Stomach (tissue), 9 donors: Measurements from ENCODE around the gene POR. TPM values are rescaled to one million over a fixed set of nuclear protein-coding genes. Genes with fewer than 3 reads are reported as not detected.
A peak's percentile ranks its signal among the peaks of the same experiment; 100 is the strongest.
"Not testable (repeated sequence)": the region's sequence is repeated elsewhere in the genome, so short reads cannot be mapped to it uniquely, and the experiment has no call there.

Experiments
- DNase-seq, 2 donors: peaks; one replicate each; pipeline versions ENCODE4 v3.0.0 to v3.0.0-alpha.2; 2013 to 2019
- H3K27ac ChIP-seq, 5 donors: fragments of 200-600 bp in 4 of 5; sonication (generic) in 4 of 5; one replicate each; pipeline ENCODE4 v1.5.1; 2013 to 2019; ENCODE audit warnings: mild to moderate bottlenecking in 1 of 5, moderate library complexity in 1 of 5
- H3K27me3 ChIP-seq, 3 donors: fragments of 200-600 bp; sonication (generic); one replicate each; pipeline ENCODE4 v1.5.1; 2017 to 2019; ENCODE audit warnings: mixed run types in 1 of 3
- H3K36me3 ChIP-seq, 4 donors: fragments of 200-600 bp; sonication (generic); 1 replicate in 3 of 4; 2 replicates in 1 of 4; pipeline ENCODE4 v1.5.1; 2016 to 2019
- H3K4me1 ChIP-seq, 4 donors: fragments of 200-600 bp; sonication (generic); one replicate each; pipeline ENCODE4 v1.5.1; 2016 to 2019
- H3K4me3 ChIP-seq, 4 donors: fragments of 200-600 bp; sonication (generic) in 3 of 4; one replicate each; pipeline ENCODE4 v1.5.1; 2016 to 2019; ENCODE audit warnings: mild to moderate bottlenecking in 1 of 4
- H3K9me3 ChIP-seq, 4 donors: fragments of 200-600 bp; sonication (generic); one replicate each; pipeline ENCODE4 v1.5.1; 2016 to 2019
- EP300 ChIP-seq: sonication (generic); formaldehyde crosslinking; IDR thresholded peaks from one replicate; pipeline ENCODE4 v1.6.1; 2017; ENCODE audit warnings: antibody characterized with exemption
- POLR2A ChIP-seq, 4 donors: fragments of 450-650 bp; IDR thresholded peaks; one replicate each; pipeline ENCODE4 v1.6.1; 2016; ENCODE audit warnings: antibody characterized with exemption in 4 of 4, control low read depth in 2 of 4, mild to moderate bottlenecking in 1 of 4, moderate library complexity in 1 of 4
- POLR2AphosphoS5 ChIP-seq, 3 donors: sonication (generic); formaldehyde crosslinking; IDR thresholded peaks; one replicate each; pipeline ENCODE4 v1.6.1; 2016; ENCODE audit warnings: antibody characterized with exemption in 3 of 3
- WGBS, 5 donors: extraction: QIAGEN DNeasy Blood & Tissue Kit in 3 of 5; methylation state at CpG; one replicate each; pipeline versions ENCODE4 v1.1.5 to v1.1.7; 2013 to 2018; 5-methylcytosine and 5-hydroxymethylcytosine counted together
- intact Hi-C: fragments of 100-400 bp; cut with DNase I; formaldehyde crosslinking; loops from one replicate; pipeline ENCODE4 v1.15.1; 2023; ENCODE audit warnings: low total_unique reads
- polyA plus RNA-seq, 3 donors: library from polyadenylated mRNA; stranded (reverse); fragments of 200-250 nt; gene quantifications; one replicate each; pipeline ENCODE4 v1.2.3, GENCODE V29; 2013
- total RNA-seq, 5 donors: library from RNA; depleted of rRNA; stranded (reverse); fragments of >200 nt; gene quantifications; one replicate each; pipeline versions ENCODE4 v1.1.0 to v1.2.3, GENCODE V29; 2014 to 2016
- TF ChIP-seq, protein P1 (sequence below), 7 experiments: fragments of 450-650 bp in 4 of 7; fragments of 200-600 bp in 3 of 7; sonication (generic) in 3 of 7; IDR thresholded peaks; one replicate each; pipeline ENCODE4 v1.5.1; 2016 to 2019; ENCODE audit warnings: antibody characterized with exemption in 7 of 7, control low read depth in 2 of 7, mild to moderate bottlenecking in 1 of 7
- donor health status: healthy with polysubstance abuse.
- donor health status: Bipolar disorder and iron deficiency.
- donor health status: healthy.

The POR gene
- total and polyA plus RNA-seq, 8 donors = 30.4 to 304 (median 67.3) TPM

GRCh38 chr7:76008156-76008687 is 93.3 kb downstream of the POR start:
- WGBS, 5 donors = 65 to 81% (median 73%) methylated on average over 8 of the region's 8 CpGs
- intact Hi-C loops = no loop called here
- Histone ChIP-seq H3K36me3 (peaks cover 16 to 47% (median 35%) of the 10 kb centered on the region in 4 donors), H3K4me3 (no peak overlapping the region), H3K27me3 (no peaks in the 10 kb centered on the region), H3K4me1 (peaks cover 9 to 40% (median 18%) of the 10 kb centered on the region in 4 donors), H3K9me3 (no peaks in the 10 kb centered on the region), H3K27ac (peak overlapping the region in 2 of 5 donors; percentile 25 to 66)
- DNase-seq = no peak
- TF ChIP-seq EP300 = no peak
- TF ChIP-seq POLR2A (IDR thresholded peaks at IDR 0.05) = no peak
- TF ChIP-seq, protein P1, sequence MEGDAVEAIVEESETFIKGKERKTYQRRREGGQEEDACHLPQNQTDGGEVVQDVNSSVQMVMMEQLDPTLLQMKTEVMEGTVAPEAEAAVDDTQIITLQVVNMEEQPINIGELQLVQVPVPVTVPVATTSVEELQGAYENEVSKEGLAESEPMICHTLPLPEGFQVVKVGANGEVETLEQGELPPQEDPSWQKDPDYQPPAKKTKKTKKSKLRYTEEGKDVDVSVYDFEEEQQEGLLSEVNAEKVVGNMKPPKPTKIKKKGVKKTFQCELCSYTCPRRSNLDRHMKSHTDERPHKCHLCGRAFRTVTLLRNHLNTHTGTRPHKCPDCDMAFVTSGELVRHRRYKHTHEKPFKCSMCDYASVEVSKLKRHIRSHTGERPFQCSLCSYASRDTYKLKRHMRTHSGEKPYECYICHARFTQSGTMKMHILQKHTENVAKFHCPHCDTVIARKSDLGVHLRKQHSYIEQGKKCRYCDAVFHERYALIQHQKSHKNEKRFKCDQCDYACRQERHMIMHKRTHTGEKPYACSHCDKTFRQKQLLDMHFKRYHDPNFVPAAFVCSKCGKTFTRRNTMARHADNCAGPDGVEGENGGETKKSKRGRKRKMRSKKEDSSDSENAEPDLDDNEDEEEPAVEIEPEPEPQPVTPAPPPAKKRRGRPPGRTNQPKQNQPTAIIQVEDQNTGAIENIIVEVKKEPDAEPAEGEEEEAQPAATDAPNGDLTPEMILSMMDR (IDR thresholded peaks at IDR 0.05) = no peak
- TF ChIP-seq POLR2AphosphoS5 (IDR thresholded peaks at IDR 0.05) = no peak

DNA sequence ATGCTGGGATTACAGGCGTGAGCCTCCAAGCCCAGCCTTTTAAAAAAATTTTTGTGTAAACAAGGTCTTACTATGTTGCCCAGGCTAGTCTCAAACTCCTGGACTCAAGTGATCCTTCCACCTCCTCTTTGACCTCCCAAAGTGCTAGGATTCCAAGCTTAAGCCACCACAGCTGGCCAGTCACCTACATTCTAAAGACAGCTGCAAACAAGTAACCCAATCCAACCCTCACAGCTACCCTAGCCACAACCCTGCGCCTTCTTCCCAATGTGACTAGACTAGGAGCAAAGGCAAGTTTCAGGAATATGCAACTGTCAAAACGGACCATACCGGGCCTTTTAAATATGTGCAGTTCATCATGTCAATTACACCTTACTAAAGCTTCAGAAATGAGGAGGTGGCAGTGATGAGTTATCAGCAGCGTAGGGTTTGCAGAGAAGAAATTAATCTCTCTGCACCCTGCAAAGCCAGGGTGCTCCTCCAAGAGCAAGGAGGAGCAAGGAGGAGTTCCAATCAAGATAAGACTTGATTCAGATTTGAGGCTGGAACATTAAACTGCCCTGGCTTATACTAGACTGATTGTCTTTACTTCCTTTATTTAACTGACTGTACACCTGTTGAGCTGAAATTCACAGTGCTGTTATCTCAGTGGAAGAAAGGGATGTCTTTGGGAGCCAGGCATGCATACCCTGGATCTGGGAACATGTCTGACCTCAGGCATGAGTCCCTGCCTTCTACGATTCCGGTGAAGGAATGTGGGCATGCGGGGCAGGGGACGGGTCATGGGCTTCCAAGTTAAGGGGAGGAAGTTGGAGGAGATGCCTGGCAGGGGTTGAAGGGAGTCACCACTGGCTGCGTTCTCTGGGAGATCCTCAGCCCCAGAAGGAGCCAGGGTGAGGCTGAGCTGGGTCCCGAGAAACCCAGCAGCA is 95.0 kb downstream of the POR start:
- no peak for TF ChIP-seq POLR2A (IDR thresholded peaks at IDR 0.05)
- no peak for TF ChIP-seq EP300
- TF ChIP-seq, protein P1 (IDR thresholded peaks at IDR 0.05) = no peak
- no peak for TF ChIP-seq POLR2AphosphoS5 (IDR thresholded peaks at IDR 0.05)
- Histone ChIP-seq H3K4me3 (no peak overlapping the region), H3K36me3 (peaks cover 3 to 43% (median 29%) of the 10 kb centered on the region in 4 donors), H3K4me1 (peaks cover 9 to 40% (median 18%) of the 10 kb centered on the region in 4 donors), H3K27me3 (no peaks in the 10 kb centered on the region), H3K9me3 (no peaks in the 10 kb centered on the region), H3K27ac (peak overlapping the region in 2 of 5 donors; percentile 46 to 66)
- intact Hi-C loops = no loop called here
- DNase-seq = no peak
- WGBS, 5 donors = 84 to 89% (median 84%) methylated on average over 11 of the region's 11 CpGs

DNA sequence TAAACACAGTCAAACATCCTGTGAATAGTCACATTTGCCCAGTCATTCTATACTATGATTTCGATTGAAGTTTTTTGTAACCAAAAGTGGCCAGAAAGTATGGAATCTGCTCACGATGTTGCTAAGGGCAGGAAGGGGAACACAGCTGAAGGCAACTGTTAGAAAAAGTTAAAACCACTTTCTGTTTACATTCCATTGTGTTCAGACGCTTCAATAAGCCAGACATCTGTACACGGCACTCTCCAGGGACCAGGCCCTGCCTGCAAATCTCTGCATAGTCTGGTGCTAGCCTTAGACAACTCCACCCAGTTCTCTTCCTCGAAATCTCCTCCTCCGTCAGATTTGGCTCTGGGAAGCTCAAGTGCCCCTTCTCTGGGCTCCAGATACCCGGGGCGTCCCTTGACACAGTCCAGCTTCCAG is 96.5 kb downstream of the POR start:
- TF ChIP-seq POLR2A (IDR thresholded peaks at IDR 0.05) (no peak), POLR2AphosphoS5 (IDR thresholded peaks at IDR 0.05) (peak in 1 of 3 donors; percentile 26)
- intact Hi-C loops = no loop called here
- peak in 1 of 2 donors; percentile 73 for DNase-seq
- Histone ChIP-seq H3K27me3 (no peaks in the 10 kb centered on the region), H3K27ac (peak overlapping the region; percentile 21 to 64 (median 54)), H3K9me3 (no peaks in the 10 kb centered on the region), H3K4me1 (peaks cover 9 to 40% (median 18%) of the 10 kb centered on the region in 4 donors), H3K4me3 (no peak overlapping the region), H3K36me3 (peaks cover 0 to 41% (median 27%) of the 10 kb centered on the region in 4 donors)
- WGBS, 5 donors = 53 to 70% (median 66%) methylated on average over 8 of the region's 8 CpGs

- no peaks in the 10 kb centered on the region for H3K27me3 ChIP-seq
- H3K4me3 ChIP-seq = no peak overlapping the region
- no peak for TF ChIP-seq POLR2A (IDR thresholded peaks at IDR 0.05)
- TF ChIP-seq, protein P1 (IDR thresholded peaks at IDR 0.05) = no peak
- TF ChIP-seq EP300 = no peak
- TF ChIP-seq POLR2AphosphoS5 (IDR thresholded peaks at IDR 0.05) = no peak
- 86 to 91% (median 87%) methylated on average over 13 of the region's 13 CpGs for WGBS, 5 donors
- no peak for DNase-seq
- peaks cover 0 to 10% (median 6%) of the 10 kb centered on the region in 4 donors for H3K4me1 ChIP-seq
- H3K36me3 ChIP-seq = peaks cover 6 to 48% (median 41%) of the 10 kb centered on the region in 4 donors
- intact Hi-C loops = no loop called here
- H3K27ac ChIP-seq = no peak overlapping the region
- no peaks in the 10 kb centered on the region for H3K9me3 ChIP-seq
Observed at GRCh38 chr7:76016191-76016947, 101.4 kb downstream of the POR start.

DNA sequence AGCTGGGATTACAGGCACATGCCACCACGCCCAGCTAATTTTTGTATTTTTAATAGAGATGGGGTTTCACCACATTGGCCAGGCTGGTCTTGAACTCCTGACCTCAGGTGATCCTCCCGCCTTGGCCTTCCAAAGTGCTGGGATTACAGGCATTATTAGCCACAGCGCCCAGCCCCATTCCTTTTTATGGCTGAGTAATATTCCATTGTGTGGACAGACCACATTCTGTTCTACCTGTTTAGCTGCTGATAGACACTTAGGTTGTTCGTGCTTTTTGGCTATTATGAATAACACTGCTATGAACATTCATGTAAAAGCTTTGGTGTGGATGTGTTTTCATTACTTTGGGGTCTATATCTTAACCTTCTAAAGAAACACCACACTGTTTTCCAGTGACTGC is 103.6 kb downstream of the POR start:
- H3K4me1 ChIP-seq, H3K27me3 ChIP-seq, H3K9me3 ChIP-seq, H3K4me3 ChIP-seq, intact Hi-C loops, H3K27ac ChIP-seq, DNase-seq: not testable (repeated sequence)
- WGBS, 5 donors = 94 to 100% (median 96%) methylated on average over 4 of the region's 4 CpGs
- peaks cover 9 to 53% (median 40%) of the 10 kb centered on the region in 4 donors for H3K36me3 ChIP-seq
